Measurements from ENCODE around the gene B4GALT2.

- no peak for TF ChIP-seq CTCF (IDR thresholded peaks at IDR 0.05; ENCODE audit: low read length)
- no peak for TF ChIP-seq EZH2 (optimal IDR thresholded peaks at IDR 0.05; ENCODE audit: low read depth, low read length)
- TF ChIP-seq EZH2phosphoT487 (IDR thresholded peaks at IDR 0.05; ENCODE audit: low read length): no peak
Observed at GRCh38 chr1:44012404-44012803, 33.4 kb downstream of the B4GALT2 start.

Data from MM.1S (cell line).